ENCODE data around the gene LYST.

GRCh38 chr1:235817101-235817728, 49.5 kb downstream of the LYST start:
- TF ChIP-seq GATA2 (IDR thresholded peaks at IDR 0.05; ENCODE audit: insufficient read depth, insufficient read length, low read depth, low read length) (no peak), MYC (IDR thresholded peaks at IDR 0.05; ENCODE audit: low read depth, low read length) (no peak), POLR2A (IDR thresholded peaks at IDR 0.05; ENCODE audit: low read depth, low read length) (no peak), CTCF (IDR thresholded peaks at IDR 0.05; ENCODE audit: extremely low read depth in 1 of 2, insufficient read depth in 1 of 2, low read depth in 1 of 2, low read length in 2 of 2) (no peak), EZH2 (IDR thresholded peaks at IDR 0.05; ENCODE audit: borderline replicate concordance, low read depth, low read length, severe bottlenecking) (no peak), POLR2AphosphoS5 (IDR thresholded peaks at IDR 0.05; ENCODE audit: insufficient read depth, low read depth, low read length) (no peak), JUN (IDR thresholded peaks at IDR 0.05; ENCODE audit: borderline replicate concordance, insufficient read depth, insufficient read length, low read depth) (no peak), MAX (IDR thresholded peaks at IDR 0.05; ENCODE audit: insufficient read depth, insufficient read length) (no peak), FOS (IDR thresholded peaks at IDR 0.05; ENCODE audit: borderline replicate concordance, insufficient read depth, low read length) (no peak)
